ENCODE data around the gene NUP43. TPM values are rescaled to one million over a fixed set of nuclear protein-coding genes. Genes with fewer than 3 reads are reported as not detected.

Gene NUP43
- total RNA-seq, 4 donors from 2014 or later, result 20.2 to 71.2 (median 48.3) TPM

DNA sequence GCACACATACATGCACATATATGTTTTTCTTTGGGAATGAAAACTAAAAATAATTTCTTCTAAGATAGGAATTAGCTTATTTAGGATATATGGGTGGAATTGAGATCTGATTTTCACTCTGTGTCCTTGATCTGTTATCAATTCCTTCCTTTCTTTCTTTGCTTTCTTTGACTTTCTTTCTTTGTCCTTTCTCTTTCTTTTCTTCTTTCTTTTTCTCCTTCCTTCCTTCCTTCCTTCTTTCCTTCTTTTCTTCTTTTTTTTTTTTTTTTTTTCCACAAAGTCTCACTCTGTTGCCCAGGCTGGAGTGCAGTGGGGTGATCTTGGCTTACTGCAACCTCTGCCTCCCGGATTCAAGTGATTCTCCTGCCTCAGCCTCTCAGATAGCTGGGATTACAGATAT, 31.3 kb upstream of the NUP43 start:
- TF ChIP-seq POLR2A (IDR thresholded peaks at IDR 0.05), result no peak
- TF ChIP-seq, protein P1, sequence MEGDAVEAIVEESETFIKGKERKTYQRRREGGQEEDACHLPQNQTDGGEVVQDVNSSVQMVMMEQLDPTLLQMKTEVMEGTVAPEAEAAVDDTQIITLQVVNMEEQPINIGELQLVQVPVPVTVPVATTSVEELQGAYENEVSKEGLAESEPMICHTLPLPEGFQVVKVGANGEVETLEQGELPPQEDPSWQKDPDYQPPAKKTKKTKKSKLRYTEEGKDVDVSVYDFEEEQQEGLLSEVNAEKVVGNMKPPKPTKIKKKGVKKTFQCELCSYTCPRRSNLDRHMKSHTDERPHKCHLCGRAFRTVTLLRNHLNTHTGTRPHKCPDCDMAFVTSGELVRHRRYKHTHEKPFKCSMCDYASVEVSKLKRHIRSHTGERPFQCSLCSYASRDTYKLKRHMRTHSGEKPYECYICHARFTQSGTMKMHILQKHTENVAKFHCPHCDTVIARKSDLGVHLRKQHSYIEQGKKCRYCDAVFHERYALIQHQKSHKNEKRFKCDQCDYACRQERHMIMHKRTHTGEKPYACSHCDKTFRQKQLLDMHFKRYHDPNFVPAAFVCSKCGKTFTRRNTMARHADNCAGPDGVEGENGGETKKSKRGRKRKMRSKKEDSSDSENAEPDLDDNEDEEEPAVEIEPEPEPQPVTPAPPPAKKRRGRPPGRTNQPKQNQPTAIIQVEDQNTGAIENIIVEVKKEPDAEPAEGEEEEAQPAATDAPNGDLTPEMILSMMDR (IDR thresholded peaks at IDR 0.05), result no peak
- no peak for DNase-seq
- Histone ChIP-seq H3K27ac (no peak overlapping the region), H3K27me3 (no peaks in the 10 kb centered on the region), H3K4me1 (no peaks in the 10 kb centered on the region), H3K36me3 (no peaks in the 10 kb centered on the region), H3K4me3 (no peak overlapping the region), H3K9me3 (no peaks in the 10 kb centered on the region)
- intact Hi-C loops (cut with DNase I; ENCODE audit: low total_unique reads), result no loop called here

DNA sequence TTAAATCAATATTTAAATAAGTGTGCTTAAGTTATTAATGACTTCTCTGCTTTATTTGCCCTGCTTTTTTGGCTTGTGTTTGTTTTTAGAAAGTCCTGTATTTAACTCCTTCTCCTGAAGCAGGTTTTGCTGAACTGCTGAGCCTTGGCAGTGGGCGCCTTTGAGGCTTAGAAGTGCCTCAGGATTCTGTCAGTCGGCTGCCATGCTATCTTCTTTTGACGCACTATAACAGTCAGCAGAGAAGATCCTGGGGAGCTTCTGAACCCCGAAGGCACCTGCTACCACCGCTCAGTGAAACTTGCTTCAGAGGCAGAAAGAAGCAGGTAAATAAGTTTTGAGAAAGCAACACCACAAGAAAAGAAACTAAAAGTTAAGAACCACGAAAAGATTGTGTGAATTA, 25.6 kb upstream of the NUP43 start:
- H3K36me3 ChIP-seq, result no peaks in the 10 kb centered on the region
- H3K4me3 ChIP-seq, result no peak overlapping the region
- no peaks in the 10 kb centered on the region for H3K4me1 ChIP-seq
- DNase-seq, result no peak
- H3K27me3 ChIP-seq, result no peaks in the 10 kb centered on the region
- intact Hi-C loops (cut with DNase I; ENCODE audit: low total_unique reads), result no loop called here
- H3K27ac ChIP-seq, result no peak overlapping the region
- no peaks in the 10 kb centered on the region for H3K9me3 ChIP-seq
- TF ChIP-seq, protein P1 (IDR thresholded peaks at IDR 0.05), result no peak

- no peaks in the 10 kb centered on the region for H3K27me3 ChIP-seq
- intact Hi-C loops (cut with DNase I; ENCODE audit: low total_unique reads), result no loop called here
- peaks cover 0 to 2% of the 10 kb centered on the region in 2 donors for H3K9me3 ChIP-seq
- H3K36me3 ChIP-seq, result no peaks in the 10 kb centered on the region
- no peak for TF ChIP-seq POLR2A (IDR thresholded peaks at IDR 0.05)
- TF ChIP-seq, protein P1 (IDR thresholded peaks at IDR 0.05), result no peak
- H3K27ac ChIP-seq, result no peak overlapping the region
- no peak overlapping the region for H3K4me3 ChIP-seq
- DNase-seq, result no peak
- H3K4me1 ChIP-seq, result no peaks in the 10 kb centered on the region
Measured at GRCh38 chr6:149771185-149771584, 24.9 kb upstream of the NUP43 start.

- H3K27me3 ChIP-seq, result no peaks in the 10 kb centered on the region
- no peaks in the 10 kb centered on the region for H3K4me1 ChIP-seq
- H3K9me3 ChIP-seq, result peaks cover 0 to 7% of the 10 kb centered on the region in 2 donors
- H3K27ac ChIP-seq, result no peak overlapping the region
- no peak for DNase-seq
- H3K4me3 ChIP-seq, result no peak overlapping the region
- H3K36me3 ChIP-seq, result no peaks in the 10 kb centered on the region
- TF ChIP-seq, protein P1 (IDR thresholded peaks at IDR 0.05), result no peak
- no peak for TF ChIP-seq POLR2A (IDR thresholded peaks at IDR 0.05)
- intact Hi-C loops (cut with DNase I; ENCODE audit: low total_unique reads), result no loop called here
Measured at GRCh38 chr6:149769676-149770075, 23.3 kb upstream of the NUP43 start.

- Histone ChIP-seq H3K4me3 (no peak overlapping the region), H3K36me3 (no peaks in the 10 kb centered on the region), H3K9me3 (peaks cover 0 to 7% of the 10 kb centered on the region in 2 donors), H3K27me3 (no peaks in the 10 kb centered on the region), H3K4me1 (no peaks in the 10 kb centered on the region), H3K27ac (no peak overlapping the region)
- DNase-seq, result no peak
- no peak for TF ChIP-seq POLR2A (IDR thresholded peaks at IDR 0.05)
- TF ChIP-seq, protein P1 (IDR thresholded peaks at IDR 0.05), result peak in 1 of 4 experiments; percentile 1
- intact Hi-C loops (cut with DNase I; ENCODE audit: low total_unique reads), result no loop called here
Measured at GRCh38 chr6:149766156-149766769, 19.9 kb upstream of the NUP43 start.

Measured in uterus (tissue), 4 donors.